DOHH2 (cell line): ENCODE data around the gene LLGL1.

Experiments used
- H3F3A ChIP-seq: fragments of 200-600 bp; sonication (generic), shearing (Covaris generic); 2 replicates; pipeline ENCODE4 v1.6.0; 2016; ENCODE audit warnings: antibody characterized with exemption, mild to moderate bottlenecking; ENCODE audit not compliant: control insufficient read depth, insufficient read depth
- H3K27ac ChIP-seq: fragments of 200-600 bp; sonication (generic); 2 replicates; pipeline ENCODE4 v1.5.1; 2014; ENCODE audit warnings: low read depth, mild to moderate bottlenecking, low read length, moderate library complexity
- H3K27me3 ChIP-seq: fragments of 200-600 bp; sonication (generic); 2 replicates; pipeline ENCODE4 v1.6.1; 2014; ENCODE audit warnings: mild to moderate bottlenecking, low read length, mixed read lengths; ENCODE audit not compliant: control insufficient read depth
- H3K36me3 ChIP-seq: fragments of 200-600 bp; sonication (generic); 2 replicates; pipeline ENCODE4 v1.6.1; 2014; ENCODE audit warnings: mild to moderate bottlenecking, low read length, moderate library complexity, mixed read lengths; ENCODE audit not compliant: control insufficient read depth
- H3K4me1 ChIP-seq: fragments of 200-600 bp; sonication (generic); 2 replicates; pipeline ENCODE4 v1.6.1; 2014; ENCODE audit warnings: mild to moderate bottlenecking, low read length, mixed read lengths; ENCODE audit not compliant: control insufficient read depth
- H3K4me2 ChIP-seq: fragments of 200-600 bp; sonication (generic); 2 replicates; pipeline ENCODE4 v1.6.0; 2014; ENCODE audit warnings: mild to moderate bottlenecking, low read length, moderate library complexity
- H3K4me3 ChIP-seq: fragments of 200-600 bp; sonication (generic); 2 replicates; pipeline ENCODE4 v1.5.1; 2014; ENCODE audit warnings: mild to moderate bottlenecking, low read length, mixed read lengths
- H3K79me2 ChIP-seq: fragments of 200-600 bp; sonication (generic); 2 replicates; pipeline ENCODE4 v1.6.1; 2014; ENCODE audit warnings: mild to moderate bottlenecking, low read length, mixed read lengths; ENCODE audit not compliant: control insufficient read depth
- H3K9me2 ChIP-seq: fragments of 200-600 bp; sonication (generic); replicated peaks from 2 replicates; pipeline ENCODE4 v1.6.1; 2014; ENCODE audit warnings: mild to moderate bottlenecking, low read length, mixed read lengths; ENCODE audit not compliant: control insufficient read depth
- H3K9me3 ChIP-seq: fragments of 200-600 bp; sonication (generic); 2 replicates; pipeline ENCODE4 v1.6.1; 2014; ENCODE audit warnings: antibody characterized with exemption, low read length, mixed read lengths; ENCODE audit not compliant: control insufficient read depth, insufficient read depth
- H4K20me1 ChIP-seq: fragments of 200-600 bp; sonication (generic); 2 replicates; pipeline ENCODE4 v1.6.0; 2014; ENCODE audit warnings: low read depth, mild to moderate bottlenecking, antibody characterized with exemption, low read length, moderate library complexity; ENCODE audit not compliant: control insufficient read depth, insufficient read depth
- CTCF ChIP-seq: fragments of 200-600 bp; sonication (generic); IDR thresholded peaks from one replicate; pipeline ENCODE4 v1.5.1; 2014; ENCODE audit warnings: antibody characterized with exemption, mild to moderate bottlenecking, low read depth, low read length; ENCODE audit not compliant: poor library complexity, severe bottlenecking
- EZH2phosphoT487 ChIP-seq: fragments of 200-600 bp; sonication (generic); IDR thresholded peaks from 2 replicates; pipeline ENCODE4 v1.6.1; 2017; ENCODE audit warnings: borderline replicate concordance, mild to moderate bottlenecking, antibody characterized with exemption, low read length, moderate library complexity, mixed read lengths

LLGL1 gene

GRCh38 chr17:18181358-18181757 lies 44.1 kb upstream of the LLGL1 start:
- TF ChIP-seq CTCF (no peak), EZH2phosphoT487 (no peak)
- H3K9me2 ChIP-seq: no peaks in the 10 kb centered on the region
- no peaks in the 10 kb centered on the region for H3K9me3 ChIP-seq
- peaks cover 25% of the 10 kb centered on the region for H3K36me3 ChIP-seq
- H3K4me2 ChIP-seq: no peak overlapping the region
- H3K4me3 ChIP-seq: no peak overlapping the region
- H3K4me1 ChIP-seq: peaks cover 27% of the 10 kb centered on the region
- no peaks in the 10 kb centered on the region for H3K27me3 ChIP-seq
- H3F3A ChIP-seq: no peaks in the 10 kb centered on the region
- no peak overlapping the region for H3K27ac ChIP-seq
- H3K79me2 ChIP-seq: peaks cover 27% of the 10 kb centered on the region
- peaks cover 15% of the 10 kb centered on the region for H4K20me1 ChIP-seq

GRCh38 chr17:18182110-18182977 lies 43.1 kb upstream of the LLGL1 start:
- H3K9me3 ChIP-seq: no peaks in the 10 kb centered on the region
- no peak for TF ChIP-seq EZH2phosphoT487
- no peak for TF ChIP-seq CTCF

GRCh38 chr17:18182978-18183333 lies 42.5 kb upstream of the LLGL1 start:
- Histone ChIP-seq H4K20me1 (peaks cover 30% of the 10 kb centered on the region), H3K27me3 (no peaks in the 10 kb centered on the region), H3K4me2 (peak overlapping the region; percentile 93)

More at GRCh38 chr17:18182110-18182977, 43.1 kb upstream of the LLGL1 start:
- peak overlapping the region; percentile 93 for H3K4me2 ChIP-seq
- peaks cover 33% of the 10 kb centered on the region for H3K4me1 ChIP-seq
- peak overlapping the region; percentile 92 for H3K4me3 ChIP-seq
- no peaks in the 10 kb centered on the region for H3K9me2 ChIP-seq
- H4K20me1 ChIP-seq: peaks cover 24% of the 10 kb centered on the region
- no peaks in the 10 kb centered on the region for H3K27me3 ChIP-seq
- peaks cover 35% of the 10 kb centered on the region for H3K36me3 ChIP-seq
- H3K27ac ChIP-seq: peak overlapping the region; percentile 90
- H3F3A ChIP-seq: no peaks in the 10 kb centered on the region
- peaks cover 37% of the 10 kb centered on the region for H3K79me2 ChIP-seq

More at GRCh38 chr17:18182978-18183333, 42.5 kb upstream of the LLGL1 start:
- peaks cover 40% of the 10 kb centered on the region for H3K4me1 ChIP-seq
- TF ChIP-seq CTCF: no peak
- TF ChIP-seq EZH2phosphoT487: no peak
- no peaks in the 10 kb centered on the region for H3K9me3 ChIP-seq
- H3F3A ChIP-seq: no peaks in the 10 kb centered on the region
- H3K79me2 ChIP-seq: peaks cover 43% of the 10 kb centered on the region
- H3K36me3 ChIP-seq: peaks cover 41% of the 10 kb centered on the region
- no peaks in the 10 kb centered on the region for H3K9me2 ChIP-seq
- H3K27ac ChIP-seq: peak overlapping the region; percentile 90
- H3K4me3 ChIP-seq: peak overlapping the region; percentile 92
